Esophagus squamous epithelium (tissue), 4 donors: ENCODE data around the gene CLSTN2.

Experiments used
- POLR2A ChIP-seq, 4 donors: fragments of 450-650 bp; IDR thresholded peaks; one replicate each; pipeline ENCODE4 v1.6.1; 2017; ENCODE audit warnings: antibody characterized with exemption in 4 of 4, mild to moderate bottlenecking in 4 of 4, moderate library complexity in 3 of 4
- TF ChIP-seq, protein P1 (sequence below), 6 experiments: fragments of 450-650 bp in 4 of 6; fragments of 200-600 bp in 2 of 6; sonication (generic) in 2 of 6; IDR thresholded peaks; one replicate each; pipeline ENCODE4 v1.5.1; 2016 to 2019; ENCODE audit warnings: antibody characterized with exemption in 6 of 6, mild to moderate bottlenecking in 4 of 6, moderate library complexity in 4 of 6

DNA sequence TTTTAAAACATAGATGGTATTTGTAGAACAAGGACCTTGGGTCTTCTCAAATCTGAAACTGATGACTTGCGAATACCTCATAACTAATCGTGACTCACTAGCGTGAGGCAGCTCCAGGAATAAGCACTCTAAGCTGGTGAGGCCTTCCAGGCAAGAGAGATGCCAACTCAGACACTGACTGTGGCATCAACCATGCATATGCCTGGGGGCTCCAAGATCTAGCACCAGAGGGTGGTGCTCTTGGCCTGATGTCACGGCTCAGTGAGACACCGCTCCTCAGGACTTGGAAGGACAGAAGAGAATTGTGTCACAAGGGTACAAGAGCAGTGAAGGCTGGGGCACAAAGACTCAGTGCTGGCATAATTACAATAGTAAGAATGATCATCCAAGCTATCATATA, 617.9 kb downstream of the CLSTN2 start:
- TF ChIP-seq, protein P1, sequence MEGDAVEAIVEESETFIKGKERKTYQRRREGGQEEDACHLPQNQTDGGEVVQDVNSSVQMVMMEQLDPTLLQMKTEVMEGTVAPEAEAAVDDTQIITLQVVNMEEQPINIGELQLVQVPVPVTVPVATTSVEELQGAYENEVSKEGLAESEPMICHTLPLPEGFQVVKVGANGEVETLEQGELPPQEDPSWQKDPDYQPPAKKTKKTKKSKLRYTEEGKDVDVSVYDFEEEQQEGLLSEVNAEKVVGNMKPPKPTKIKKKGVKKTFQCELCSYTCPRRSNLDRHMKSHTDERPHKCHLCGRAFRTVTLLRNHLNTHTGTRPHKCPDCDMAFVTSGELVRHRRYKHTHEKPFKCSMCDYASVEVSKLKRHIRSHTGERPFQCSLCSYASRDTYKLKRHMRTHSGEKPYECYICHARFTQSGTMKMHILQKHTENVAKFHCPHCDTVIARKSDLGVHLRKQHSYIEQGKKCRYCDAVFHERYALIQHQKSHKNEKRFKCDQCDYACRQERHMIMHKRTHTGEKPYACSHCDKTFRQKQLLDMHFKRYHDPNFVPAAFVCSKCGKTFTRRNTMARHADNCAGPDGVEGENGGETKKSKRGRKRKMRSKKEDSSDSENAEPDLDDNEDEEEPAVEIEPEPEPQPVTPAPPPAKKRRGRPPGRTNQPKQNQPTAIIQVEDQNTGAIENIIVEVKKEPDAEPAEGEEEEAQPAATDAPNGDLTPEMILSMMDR (IDR thresholded peaks at IDR 0.05): no peak
- no peak for TF ChIP-seq POLR2A (IDR thresholded peaks at IDR 0.05)
